Nephron (organoid): ENCODE results near the gene ATP1A1.

Experiments
- H3K27ac Mint-ChIP-seq, 3 experiments: 2 replicates each; pipeline ENCODE4 v1.8.0; 2020; ENCODE audit warnings: mixed read lengths in 3 of 3, mild to moderate bottlenecking in 2 of 3, moderate library complexity in 1 of 3
- H3K27me3 Mint-ChIP-seq: 2 replicates; pipeline ENCODE4 v1.8.0; 2021; ENCODE audit warnings: low read depth, mild to moderate bottlenecking, moderate library complexity, mixed read lengths
- H3K36me3 Mint-ChIP-seq: 2 replicates; pipeline ENCODE4 v1.8.0; 2020; ENCODE audit warnings: low read depth, mixed read lengths
- H3K4me1 Mint-ChIP-seq: 2 replicates; pipeline ENCODE4 v1.8.0; 2020; ENCODE audit warnings: mixed read lengths
- H3K4me3 Mint-ChIP-seq, 3 experiments: 2 replicates each; pipeline ENCODE4 v1.8.0; 2020; ENCODE audit warnings: mild to moderate bottlenecking in 3 of 3, mixed read lengths in 3 of 3, moderate library complexity in 2 of 3
- H3K9me3 Mint-ChIP-seq: 2 replicates; pipeline ENCODE4 v1.8.0; 2020; ENCODE audit warnings: mixed read lengths
- CTCF ChIP-seq, 3 experiments: fragments of 200-600 bp; sonication (generic); IDR thresholded peaks; one replicate each; pipeline ENCODE4 v1.5.0; 2021; ENCODE audit warnings: antibody characterized with exemption in 3 of 3; ENCODE audit not compliant: unreplicated experiment in 3 of 3

The ATP1A1 gene

GRCh38 chr1:116356067-116356466 is 17.0 kb upstream of the ATP1A1 start:
- Mint-ChIP-seq H3K27ac (no peak overlapping the region), H3K4me3 (no peak overlapping the region), H3K9me3 (peaks cover 2% of the 10 kb centered on the region), H3K4me1 (peaks cover 5% of the 10 kb centered on the region), H3K36me3 (no peaks in the 10 kb centered on the region), H3K27me3 (no peaks in the 10 kb centered on the region)
- no peak for TF ChIP-seq CTCF (IDR thresholded peaks at IDR 0.05; ENCODE audit: unreplicated experiment in 3 of 3)

- H3K9me3 Mint-ChIP-seq: peaks cover 2% of the 10 kb centered on the region
- no peak overlapping the region for H3K27ac Mint-ChIP-seq
- H3K4me3 Mint-ChIP-seq: no peak overlapping the region
- H3K27me3 Mint-ChIP-seq: no peaks in the 10 kb centered on the region
- peaks cover 5% of the 10 kb centered on the region for H3K4me1 Mint-ChIP-seq
- no peaks in the 10 kb centered on the region for H3K36me3 Mint-ChIP-seq
- TF ChIP-seq CTCF (IDR thresholded peaks at IDR 0.05; ENCODE audit: unreplicated experiment in 3 of 3): no peak
Observed at GRCh38 chr1:116356673-116357072, 16.4 kb upstream of the ATP1A1 start.

GRCh38 chr1:116357487-116357886 is 15.6 kb upstream of the ATP1A1 start:
- Mint-ChIP-seq H3K4me3 (no peak overlapping the region), H3K36me3 (no peaks in the 10 kb centered on the region), H3K27me3 (no peaks in the 10 kb centered on the region), H3K27ac (no peak overlapping the region), H3K9me3 (peaks cover 2% of the 10 kb centered on the region), H3K4me1 (peaks cover 5% of the 10 kb centered on the region)
- no peak for TF ChIP-seq CTCF (IDR thresholded peaks at IDR 0.05; ENCODE audit: unreplicated experiment in 3 of 3)

- TF ChIP-seq CTCF (IDR thresholded peaks at IDR 0.05; ENCODE audit: unreplicated experiment in 3 of 3): no peak
- H3K27me3 Mint-ChIP-seq: no peaks in the 10 kb centered on the region
- H3K36me3 Mint-ChIP-seq: no peaks in the 10 kb centered on the region
- no peaks in the 10 kb centered on the region for H3K9me3 Mint-ChIP-seq
- no peak overlapping the region for H3K27ac Mint-ChIP-seq
- peaks cover 5% of the 10 kb centered on the region for H3K4me1 Mint-ChIP-seq
- no peak overlapping the region for H3K4me3 Mint-ChIP-seq
Observed at GRCh38 chr1:116359060-116359830, 13.8 kb upstream of the ATP1A1 start.

GRCh38 chr1:116359871-116360270 is 13.2 kb upstream of the ATP1A1 start:
- peaks cover 5% of the 10 kb centered on the region for H3K4me1 Mint-ChIP-seq

More at GRCh38 chr1:116359871-116360270, 13.2 kb upstream of the ATP1A1 start:
- Mint-ChIP-seq H3K9me3 (no peaks in the 10 kb centered on the region), H3K27me3 (no peaks in the 10 kb centered on the region), H3K27ac (no peak overlapping the region), H3K36me3 (no peaks in the 10 kb centered on the region), H3K4me3 (no peak overlapping the region)
- TF ChIP-seq CTCF (IDR thresholded peaks at IDR 0.05; ENCODE audit: unreplicated experiment in 3 of 3): no peak
